NCI-H2029 (cell line): ENCODE measurements around the gene ZBTB9.

Experiments
- DNase-seq: peaks from one replicate; lab custom pipeline; 2025; lab: John Stamatoyannopoulos, UW

The ZBTB9 gene

DNA sequence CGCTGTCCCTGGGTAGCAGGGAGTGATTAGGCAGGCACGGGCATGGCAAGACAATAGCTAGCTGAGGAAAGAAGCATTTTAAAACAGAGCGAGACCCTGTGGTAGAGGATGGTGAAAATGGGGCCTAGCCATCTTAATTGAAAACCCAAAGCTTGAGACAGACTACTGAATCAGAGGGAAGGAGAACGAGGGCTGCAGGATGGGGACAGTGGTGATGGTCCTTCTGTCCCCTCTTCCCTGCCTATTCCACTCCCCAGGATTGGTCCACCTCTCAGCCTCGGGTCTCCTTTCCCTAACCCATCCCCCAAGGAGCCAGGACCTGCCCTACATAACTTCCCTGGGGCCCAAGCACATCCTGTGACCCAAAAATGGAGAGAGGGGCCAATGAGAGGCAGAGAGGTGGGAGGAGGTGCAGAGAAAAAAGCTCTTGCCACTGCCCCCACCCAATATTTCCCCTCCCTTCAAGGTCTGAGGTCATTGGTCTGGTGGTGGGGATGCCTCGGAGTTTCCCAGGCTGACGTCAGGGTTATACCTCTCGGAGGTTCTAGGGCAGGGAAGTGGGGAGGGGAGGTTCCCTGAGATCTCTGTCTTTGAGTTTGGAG, 35.6 kb upstream of the ZBTB9 start:
- no peak for DNase-seq

GRCh38 chr6:33419580-33420490, 34.5 kb upstream of the ZBTB9 start, which contains the start of gene SYNGAP1:
SYNGAP1 (plus strand) TSS chr6:33420065; CDS start chr6:33420265, 200 bp downstream.
- no peak for DNase-seq

GRCh38 chr6:33420491-33421343, 33.7 kb upstream of the ZBTB9 start:
- no peak for DNase-seq

- no peak for DNase-seq
Observed at GRCh38 chr6:33421344-33421643, 33.1 kb upstream of the ZBTB9 start.

DNA sequence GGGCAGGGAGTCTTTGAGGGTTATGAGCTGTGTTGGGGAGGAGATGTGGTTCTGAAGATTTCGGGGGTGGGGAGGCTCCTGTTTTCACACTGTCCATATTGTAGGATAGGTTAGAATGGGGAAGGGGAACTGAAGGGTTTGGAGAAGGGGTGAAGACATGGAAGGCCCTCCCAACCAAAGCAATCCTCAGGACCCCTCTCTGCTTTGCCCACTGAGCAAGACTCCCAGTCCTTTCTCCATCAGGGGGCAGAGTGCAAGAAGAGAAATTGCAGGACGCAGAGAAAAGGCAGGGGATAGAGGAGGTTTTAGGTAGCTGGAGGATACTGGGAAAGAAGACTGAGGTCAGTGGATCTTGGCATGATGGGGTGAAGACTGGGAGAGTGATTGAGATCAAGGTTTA, 30.6 kb upstream of the ZBTB9 start:
- no peak for DNase-seq

GRCh38 chr6:33424855-33425667, 29.3 kb upstream of the ZBTB9 start:
- DNase-seq: no peak

GRCh38 chr6:33425668-33426577, 28.5 kb upstream of the ZBTB9 start:
- peak; percentile 76 for DNase-seq

DNA sequence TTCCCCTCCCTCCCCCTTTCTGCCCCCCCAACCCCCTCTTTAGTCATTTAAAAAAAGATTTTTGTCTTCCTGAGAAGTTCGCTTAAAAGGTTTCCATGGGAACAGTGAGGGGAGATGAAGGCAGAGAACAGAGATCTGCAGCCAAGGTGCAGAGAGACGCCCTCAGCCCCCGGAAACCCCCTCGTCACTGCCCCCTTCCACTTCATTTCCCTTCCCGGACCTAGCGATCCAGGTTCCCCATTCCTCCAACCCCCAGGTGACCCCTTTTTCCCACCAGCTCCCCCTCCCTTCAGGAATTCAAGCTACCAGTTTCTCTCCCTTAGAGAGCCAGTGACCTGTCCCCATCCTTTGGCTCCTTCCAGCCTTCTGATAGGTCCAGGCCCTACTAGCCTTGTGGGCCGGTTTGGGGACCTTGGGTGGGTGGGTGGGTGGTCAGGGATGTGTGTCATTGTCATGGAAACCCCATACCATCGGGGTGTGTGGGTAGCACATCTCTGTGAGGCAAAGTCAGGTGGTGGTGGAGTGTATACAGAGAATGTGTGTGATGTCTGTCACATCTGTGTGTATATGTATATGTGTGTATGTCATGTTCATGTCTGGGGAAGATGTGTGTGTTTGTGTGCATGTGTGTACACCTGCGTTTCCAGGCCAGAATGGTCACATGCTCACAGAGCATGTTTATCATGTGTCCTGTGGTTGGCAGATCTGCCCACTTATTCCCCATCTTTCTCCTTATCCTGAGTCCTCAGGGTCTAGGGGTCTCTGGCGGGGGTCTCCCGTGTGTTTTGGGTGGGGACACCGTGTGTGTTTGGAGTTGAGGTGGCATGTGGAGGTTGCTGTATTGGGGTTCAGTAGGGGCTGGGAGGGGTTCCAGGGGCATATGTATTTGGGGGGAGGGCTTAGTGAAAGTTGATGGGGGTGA, 27.5 kb upstream of the ZBTB9 start:
- DNase-seq: no peak

DNA sequence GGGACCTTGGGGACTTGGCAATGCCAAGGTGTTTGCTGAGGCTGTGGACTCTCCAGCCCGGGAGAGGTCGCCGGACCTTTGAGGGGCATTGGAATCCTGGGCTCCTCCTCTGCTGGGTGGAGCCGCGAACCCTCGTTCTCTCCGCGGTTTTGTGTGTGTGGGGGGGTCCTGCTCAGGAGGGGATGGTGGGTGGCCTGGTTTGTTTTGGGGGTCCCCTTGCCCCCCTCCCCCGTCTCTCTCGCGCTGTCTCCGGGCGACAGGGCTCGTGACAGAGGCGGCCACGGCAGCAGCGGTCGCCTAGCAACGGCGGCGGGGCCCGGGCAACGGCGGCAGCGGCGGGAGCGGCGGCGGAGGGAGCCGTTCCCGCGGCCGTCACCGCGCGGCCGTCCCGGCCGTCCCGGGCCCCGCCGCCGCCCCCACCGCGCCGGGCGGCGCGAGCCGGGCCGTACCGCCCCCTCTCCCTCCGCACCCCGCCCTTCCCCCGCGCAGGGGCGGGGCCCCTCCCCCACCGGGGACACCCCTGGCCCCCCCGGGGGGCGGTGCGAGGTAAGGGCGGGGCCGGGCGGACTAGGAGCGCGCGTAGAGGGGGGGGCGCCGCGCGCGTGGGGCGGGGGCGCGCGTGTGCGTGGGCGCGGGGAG, 26.7 kb upstream of the ZBTB9 start:
- DNase-seq: peak; percentile 15

DNA sequence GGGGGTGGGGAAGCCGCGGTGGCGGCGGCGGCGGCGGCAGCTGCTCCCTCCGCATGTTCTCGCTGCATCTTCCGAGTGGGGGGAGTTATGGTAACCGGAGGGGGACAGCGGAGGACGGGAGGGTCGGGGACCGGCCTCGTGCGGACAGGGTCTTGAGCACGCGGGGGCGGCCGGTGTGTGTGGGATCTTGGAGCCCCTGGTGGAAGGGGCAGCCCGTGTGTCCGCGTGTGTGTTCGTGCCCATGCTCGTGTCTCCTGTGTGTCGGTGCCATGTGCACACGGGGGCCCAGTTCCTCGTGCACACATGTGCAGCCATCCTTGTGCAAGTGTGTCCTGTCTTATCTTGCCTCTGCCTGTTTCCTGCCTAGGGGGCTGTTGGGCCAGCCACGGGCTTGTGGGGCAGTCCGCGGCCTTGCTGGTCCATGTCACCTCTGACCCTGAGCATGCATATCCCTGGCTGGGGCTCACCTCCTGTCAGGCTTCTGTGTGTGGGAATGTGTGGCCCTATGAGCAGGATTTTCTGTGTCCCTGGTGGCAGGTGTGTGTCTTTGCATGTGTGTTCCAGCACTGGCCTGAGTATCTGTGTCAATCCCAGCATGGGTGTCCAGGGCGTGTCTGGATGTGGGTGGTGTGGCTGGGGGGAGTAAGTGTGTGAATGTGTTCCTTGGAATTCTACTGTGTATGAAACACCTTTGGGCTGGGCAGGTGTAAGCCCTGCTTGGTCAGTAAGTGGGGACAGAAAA, 26.0 kb upstream of the ZBTB9 start:
- DNase-seq: no peak

DNA sequence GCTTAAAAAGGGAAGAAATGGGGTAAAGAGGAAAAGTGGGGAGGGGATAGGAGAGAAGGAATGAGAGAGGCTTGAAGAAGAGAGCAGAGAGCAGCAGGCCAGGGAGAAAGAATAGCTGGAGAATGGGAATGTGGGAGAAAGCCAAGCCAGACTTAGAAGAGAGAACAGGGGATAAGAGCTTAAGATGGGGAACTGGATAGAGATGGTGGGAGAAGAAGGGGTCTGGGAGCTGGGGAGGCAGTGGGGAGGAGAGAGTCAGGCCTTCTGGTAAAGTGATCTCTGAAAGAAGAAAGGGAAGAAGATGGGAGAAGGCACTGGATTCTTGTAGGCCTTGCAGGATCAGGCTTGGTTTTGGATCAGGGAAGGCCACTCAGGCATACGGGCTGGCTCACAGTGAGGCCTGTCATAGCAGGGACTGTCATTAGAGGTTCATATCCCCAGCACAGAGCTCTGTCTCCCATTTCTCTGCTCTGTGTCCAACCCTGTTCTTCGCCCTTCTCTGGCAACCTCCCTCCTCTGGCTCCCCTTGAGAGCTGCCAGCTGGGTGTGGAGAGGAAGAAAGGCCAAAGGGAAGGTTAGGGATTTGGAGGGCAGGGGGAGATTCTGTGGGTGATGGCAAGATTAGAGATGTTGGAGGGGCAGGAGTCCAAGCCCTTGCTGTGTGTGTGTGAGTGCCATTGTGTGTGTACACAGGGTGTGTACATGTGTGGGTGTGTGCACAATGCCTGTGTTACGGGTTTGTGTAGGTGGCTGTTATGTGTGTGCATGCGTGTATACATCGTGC, 25.2 kb upstream of the ZBTB9 start:
- DNase-seq: no peak

- no peak for DNase-seq
Observed at GRCh38 chr6:33429750-33430052, 24.7 kb upstream of the ZBTB9 start.

- no peak for DNase-seq
Observed at GRCh38 chr6:33430334-33430733, 24.0 kb upstream of the ZBTB9 start.

GRCh38 chr6:33430991-33431879, 23.1 kb upstream of the ZBTB9 start:
- DNase-seq: peak; percentile 39

DNA sequence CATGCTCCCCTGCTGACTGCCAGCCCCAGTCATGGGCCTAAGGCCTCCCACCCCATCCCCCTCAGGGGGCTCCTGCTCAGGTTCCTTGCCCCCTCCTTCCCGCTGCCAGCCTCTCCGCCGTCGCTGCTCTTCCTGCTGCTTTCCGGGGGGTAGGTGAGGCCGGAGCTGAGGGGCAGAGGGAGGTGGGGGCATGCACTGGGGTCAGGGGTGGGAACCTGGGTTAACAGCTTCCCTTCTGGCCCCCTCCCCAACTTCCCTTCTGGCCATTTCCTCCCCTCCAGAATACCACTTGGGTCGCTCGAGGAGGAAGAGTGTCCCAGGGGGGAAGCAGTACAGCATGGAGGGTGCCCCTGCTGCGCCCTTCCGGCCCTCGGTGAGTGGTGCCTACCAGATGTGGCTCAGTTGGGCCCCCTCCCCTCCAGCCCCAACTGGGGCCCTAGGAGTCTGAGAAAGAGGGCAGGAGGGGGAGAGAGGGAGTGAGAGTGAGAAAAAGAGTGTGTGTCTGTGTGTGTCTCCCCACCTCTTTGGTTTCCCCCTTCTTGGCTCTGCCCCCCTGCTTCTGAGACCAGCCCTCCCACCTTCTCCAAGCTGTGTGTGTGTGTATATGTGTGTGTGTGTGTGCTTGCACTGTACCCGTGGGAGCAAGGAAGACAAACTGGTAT, 22.4 kb upstream of the ZBTB9 start:
- no peak for DNase-seq

DNA sequence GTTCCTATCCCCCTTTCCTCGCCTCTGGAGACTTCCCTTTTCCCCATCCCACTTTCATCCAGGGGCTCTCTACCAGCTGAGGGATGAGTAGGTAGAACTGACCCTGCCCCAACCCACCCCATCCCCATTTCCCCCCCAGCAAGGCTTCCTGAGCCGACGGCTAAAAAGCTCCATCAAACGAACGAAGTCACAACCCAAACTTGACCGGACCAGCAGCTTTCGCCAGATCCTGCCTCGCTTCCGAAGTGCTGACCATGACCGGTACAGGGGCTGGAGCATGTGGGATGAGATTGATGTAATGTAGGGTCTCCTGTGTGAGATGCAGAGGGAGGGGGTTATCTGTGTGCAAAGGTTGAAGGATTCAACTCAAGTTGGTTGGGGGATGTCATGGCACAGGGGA, 21.8 kb upstream of the ZBTB9 start:
- DNase-seq: no peak
